ENCODE measurements around the gene DDAH1. TPM values are rescaled to one million over a fixed set of nuclear protein-coding genes. Genes with fewer than 3 reads are reported as not detected.

Gene DDAH1
- total RNA-seq, 1 donor from 2014 or later: 10.8 TPM

GRCh38 chr1:85481688-85482087, 16.7 kb upstream of the DDAH1 start:
- no peak overlapping the region for H3K27ac Mint-ChIP-seq (ENCODE audit: unreplicated experiment)
- no peaks in the 10 kb centered on the region for H3K36me3 Mint-ChIP-seq (ENCODE audit: low read depth, unreplicated experiment)
- H3K27me3 Mint-ChIP-seq (ENCODE audit: unreplicated experiment): no peaks in the 10 kb centered on the region
- no peaks in the 10 kb centered on the region for H3K9me3 Mint-ChIP-seq (ENCODE audit: unreplicated experiment)
- DNase-seq (ENCODE audit: low spot score): no peak
- TF ChIP-seq CTCF (IDR thresholded peaks at IDR 0.05; ENCODE audit: unreplicated experiment): no peak
- no peaks in the 10 kb centered on the region for H3K4me1 Mint-ChIP-seq (ENCODE audit: unreplicated experiment)
- no peak overlapping the region for H3K4me3 Mint-ChIP-seq (ENCODE audit: unreplicated experiment)

- H3K36me3 Mint-ChIP-seq (ENCODE audit: low read depth, unreplicated experiment): no peaks in the 10 kb centered on the region
Observed at GRCh38 chr1:85480566-85480965, 15.6 kb upstream of the DDAH1 start.

DNA sequence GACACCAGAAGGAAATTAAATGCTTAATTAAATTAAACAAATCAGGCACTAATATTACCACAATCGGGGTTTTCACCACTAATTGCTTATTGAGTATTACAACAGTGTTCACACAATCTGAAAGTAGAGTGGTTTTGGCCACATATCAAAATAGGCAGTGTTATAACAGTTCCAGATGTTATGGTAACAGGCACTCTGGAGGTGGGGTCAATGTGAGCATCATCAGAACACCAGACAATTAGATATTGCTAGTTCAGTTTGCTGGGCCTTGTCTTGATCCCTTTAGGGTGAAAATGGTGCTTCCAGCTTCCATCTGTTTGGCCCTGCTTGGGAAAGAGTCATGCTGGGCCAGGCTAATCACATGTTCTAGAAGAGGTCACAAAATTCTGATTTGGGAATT, 14.5 kb upstream of the DDAH1 start:
- no peak for DNase-seq (ENCODE audit: low spot score)
- Mint-ChIP-seq H3K4me1 (ENCODE audit: unreplicated experiment) (no peaks in the 10 kb centered on the region), H3K36me3 (ENCODE audit: low read depth, unreplicated experiment) (no peaks in the 10 kb centered on the region), H3K27me3 (ENCODE audit: unreplicated experiment) (no peaks in the 10 kb centered on the region), H3K4me3 (ENCODE audit: unreplicated experiment) (no peak overlapping the region), H3K27ac (ENCODE audit: unreplicated experiment) (no peak overlapping the region), H3K9me3 (ENCODE audit: unreplicated experiment) (no peaks in the 10 kb centered on the region)
- TF ChIP-seq CTCF (IDR thresholded peaks at IDR 0.05; ENCODE audit: unreplicated experiment): no peak

More at GRCh38 chr1:85480566-85480965, 15.6 kb upstream of the DDAH1 start:
- H3K4me1 Mint-ChIP-seq (ENCODE audit: unreplicated experiment): no peaks in the 10 kb centered on the region
- no peak for DNase-seq (ENCODE audit: low spot score)
- no peak for TF ChIP-seq CTCF (IDR thresholded peaks at IDR 0.05; ENCODE audit: unreplicated experiment)
- H3K4me3 Mint-ChIP-seq (ENCODE audit: unreplicated experiment): no peak overlapping the region
- no peaks in the 10 kb centered on the region for H3K9me3 Mint-ChIP-seq (ENCODE audit: unreplicated experiment)
- H3K27me3 Mint-ChIP-seq (ENCODE audit: unreplicated experiment): no peaks in the 10 kb centered on the region
- no peak overlapping the region for H3K27ac Mint-ChIP-seq (ENCODE audit: unreplicated experiment)

GRCh38 chr1:85478366-85478765, 13.4 kb upstream of the DDAH1 start:
- Mint-ChIP-seq H3K27me3 (ENCODE audit: unreplicated experiment) (no peaks in the 10 kb centered on the region), H3K27ac (ENCODE audit: unreplicated experiment) (no peak overlapping the region), H3K36me3 (ENCODE audit: low read depth, unreplicated experiment) (no peaks in the 10 kb centered on the region), H3K4me3 (ENCODE audit: unreplicated experiment) (no peak overlapping the region), H3K9me3 (ENCODE audit: unreplicated experiment) (no peaks in the 10 kb centered on the region), H3K4me1 (ENCODE audit: unreplicated experiment) (no peaks in the 10 kb centered on the region)
- no peak for TF ChIP-seq CTCF (IDR thresholded peaks at IDR 0.05; ENCODE audit: unreplicated experiment)
- DNase-seq (ENCODE audit: low spot score): no peak

DNA sequence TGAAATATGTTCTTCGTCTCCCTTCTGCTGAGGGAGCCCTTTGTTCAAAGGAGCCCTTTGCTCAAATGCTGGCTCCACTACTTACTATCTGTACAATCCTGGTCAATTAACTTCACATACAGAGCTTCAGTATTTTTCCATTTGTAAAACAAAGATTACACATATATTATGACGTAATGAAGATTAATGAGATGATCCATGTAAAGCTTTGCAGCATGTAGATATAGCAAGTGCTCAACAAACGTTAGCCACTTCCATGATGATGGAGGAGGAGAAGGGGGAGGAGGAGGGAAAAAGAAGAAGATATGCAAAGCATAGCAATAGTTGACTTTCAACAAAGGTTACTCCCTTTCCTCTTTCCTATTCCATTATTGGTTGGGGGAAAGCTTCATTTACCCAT, 10.1 kb upstream of the DDAH1 start:
- TF ChIP-seq CTCF (IDR thresholded peaks at IDR 0.05; ENCODE audit: unreplicated experiment): no peak
- no peak overlapping the region for H3K4me3 Mint-ChIP-seq (ENCODE audit: unreplicated experiment)
- no peaks in the 10 kb centered on the region for H3K4me1 Mint-ChIP-seq (ENCODE audit: unreplicated experiment)
- no peaks in the 10 kb centered on the region for H3K9me3 Mint-ChIP-seq (ENCODE audit: unreplicated experiment)
- H3K27ac Mint-ChIP-seq (ENCODE audit: unreplicated experiment): no peak overlapping the region
- H3K36me3 Mint-ChIP-seq (ENCODE audit: low read depth, unreplicated experiment): no peaks in the 10 kb centered on the region
- no peaks in the 10 kb centered on the region for H3K27me3 Mint-ChIP-seq (ENCODE audit: unreplicated experiment)
- no peak for DNase-seq (ENCODE audit: low spot score)
